ENCODE data around the gene PRKCE.

GRCh38 chr2:46101557-46102220, 450.2 kb downstream of the PRKCE start:
- TF ChIP-seq SUZ12 (IDR thresholded peaks at IDR 0.05; ENCODE audit: low read length) (no peak), TEAD4 (IDR thresholded peaks at IDR 0.05; ENCODE audit: low read depth, low read length) (no peak), CTCF (IDR thresholded peaks at IDR 0.05; ENCODE audit: control extremely low read depth in 1 of 3, insufficient read depth in 1 of 3, low read depth in 1 of 3, low read length in 3 of 3) (no peak), POLR2A (IDR thresholded peaks at IDR 0.05; ENCODE audit: control extremely low read depth in 1 of 2, low read depth in 2 of 2, low read length in 2 of 2) (no peak), SIRT6 (IDR thresholded peaks at IDR 0.05; ENCODE audit: low read length) (no peak), EGR1 (IDR thresholded peaks at IDR 0.05; ENCODE audit: borderline replicate concordance, low read depth, low read length) (no peak), SIN3A (conservative IDR thresholded peaks at IDR 0.05 in 1 of 2, IDR thresholded peaks at IDR 0.05 in 1 of 2; ENCODE audit: low read depth in 1 of 2, low read length in 2 of 2) (no peak), ATF3 (IDR thresholded peaks at IDR 0.05; ENCODE audit: insufficient read depth, low read depth, low read length) (no peak), POLR2AphosphoS5 (IDR thresholded peaks at IDR 0.05; ENCODE audit: low read depth, low read length) (no peak), EP300 (IDR thresholded peaks at IDR 0.05; ENCODE audit: borderline replicate concordance in 1 of 2, low read depth in 2 of 2, low read length in 2 of 2) (no peak), HDAC6 (IDR thresholded peaks at IDR 0.05; ENCODE audit: low read depth, low read length) (no peak), SIX5 (IDR thresholded peaks at IDR 0.05; ENCODE audit: low read depth, low read length) (no peak), YY1 (IDR thresholded peaks at IDR 0.05; ENCODE audit: low read depth, low read length) (no peak), EZH2 (IDR thresholded peaks at IDR 0.05; ENCODE audit: low read depth, low read length, severe bottlenecking) (no peak)
